SK-N-SH (cell line): ENCODE results near the gene GPR183. TPM values are rescaled to one million over a fixed set of nuclear protein-coding genes. Genes with fewer than 3 reads are reported as not detected.

ENCODE experiments used
- CTCF ChIA-PET: fragments of 300-600, 350-600 bp; formaldehyde crosslinking; extraction: SDS; loops from one replicate; lab custom pipeline; 2021; lab: Yijun Ruan, JAX
- POLR2A ChIA-PET: fragments of 350-600 bp; sonication (Branson Sonifier 250); formaldehyde crosslinking; extraction: SDS; loops from one replicate; lab custom pipeline; 2020; ENCODE audit warnings: antibody characterized with exemption, inconsistent platforms; lab: Yijun Ruan, JAX
- DNase-seq: peaks from one replicate; pipeline ENCODE4 v3.0.0; 2012
- H2AFZ ChIP-seq: fragments of 200-600 bp; sonication (generic); 2 replicates; pipeline ENCODE4 v1.8.1; 2016; ENCODE audit warnings: antibody characterized with exemption, mild to moderate bottlenecking, low read depth
- H3F3A ChIP-seq: fragments of 200-600 bp; sonication (generic); replicated peaks from 2 replicates; pipeline ENCODE3; 2016; ENCODE audit warnings: antibody characterized with exemption, mild to moderate bottlenecking; ENCODE audit not compliant: insufficient read depth
- H3K27ac ChIP-seq, 2 experiments: fragments of 200-500 bp in 1 of 2; fragments of 200-600 bp in 1 of 2; sonication (Bioruptor generic) in 1 of 2; sonication (generic), shearing (Covaris generic) in 1 of 2; 2 replicates each; pipeline versions ENCODE4 v1.5.1 to v1.6.1; 2014 to 2016; ENCODE audit warnings: low read depth in 2 of 2, inconsistent platforms in 1 of 2, low read length in 1 of 2, mild to moderate bottlenecking in 1 of 2, mixed read lengths in 1 of 2
- H3K27me3 ChIP-seq: fragments of 200-600 bp; sonication (generic), shearing (Covaris generic); 2 replicates; pipeline ENCODE4 v1.6.1; 2016; ENCODE audit warnings: mixed run types; ENCODE audit not compliant: insufficient read depth
- H3K36me3 ChIP-seq, 2 experiments: fragments of 200-500 bp in 1 of 2; fragments of 200-600 bp in 1 of 2; sonication (Bioruptor generic) in 1 of 2; sonication (generic) in 1 of 2; replicated peaks in 1 of 2; 2 replicates each; pipeline versions ENCODE3 to v1.5.1; 2014 to 2016; ENCODE audit warnings: low read length in 1 of 2, mild to moderate bottlenecking in 1 of 2; ENCODE audit not compliant: insufficient read depth in 2 of 2, control insufficient read depth in 1 of 2
- H3K4me1 ChIP-seq, 2 experiments: fragments of 200-500 bp in 1 of 2; fragments of 200-600 bp in 1 of 2; sonication (Bioruptor generic) in 1 of 2; sonication (generic), shearing (Covaris generic) in 1 of 2; 2 replicates each; pipeline versions ENCODE4 v1.5.1 to v1.6.1; 2014 to 2016; ENCODE audit warnings: low read depth in 1 of 2, low read length in 1 of 2, mixed run types in 1 of 2; ENCODE audit not compliant: insufficient read depth in 2 of 2, control insufficient read depth in 1 of 2
- H3K4me2 ChIP-seq: fragments of 200-600 bp; sonication (generic), shearing (Covaris generic); 2 replicates; pipeline ENCODE4 v1.6.1; 2017; ENCODE audit warnings: mixed run types
- H3K4me3 ChIP-seq, 2 experiments: fragments of 200-500 bp in 1 of 2; fragments of 200-600 bp in 1 of 2; sonication (Bioruptor generic) in 1 of 2; sonication (generic), shearing (Covaris generic) in 1 of 2; 2 replicates each; pipeline versions ENCODE4 v1.5.1 to v1.8.1; 2014 to 2016; ENCODE audit warnings: low read depth in 2 of 2, inconsistent platforms in 1 of 2, low read length in 1 of 2, mild to moderate bottlenecking in 1 of 2, mixed read lengths in 1 of 2, moderate library complexity in 1 of 2
- H3K79me2 ChIP-seq: fragments of 200-600 bp; sonication (generic); 2 replicates; pipeline ENCODE4 v1.8.1; 2017; ENCODE audit warnings: mild to moderate bottlenecking; ENCODE audit not compliant: insufficient read depth
- H3K9ac ChIP-seq: fragments of 200-600 bp; sonication (generic); 2 replicates; pipeline ENCODE4 v1.6.1; 2017; ENCODE audit warnings: mixed run types
- H3K9me2 ChIP-seq: fragments of 200-600 bp; sonication (generic); 2 replicates; pipeline ENCODE4 v1.6.1; 2017; ENCODE audit warnings: mixed run types
- H3K9me3 ChIP-seq: fragments of 200-600 bp; sonication (generic); 2 replicates; pipeline ENCODE4 v1.6.1; 2017; ENCODE audit warnings: mixed run types, mild to moderate bottlenecking, moderate library complexity
- H4K20me1 ChIP-seq: fragments of 200-600 bp; sonication (generic); 2 replicates; pipeline ENCODE4 v1.6.1; 2017; ENCODE audit warnings: mild to moderate bottlenecking, mixed run types; ENCODE audit not compliant: insufficient read depth
- CTCF ChIP-seq: fragments of 200-600 bp; sonication (generic); IDR thresholded peaks from 2 replicates; pipeline ENCODE4 v1.6.1; 2017; ENCODE audit warnings: antibody characterized with exemption, mild to moderate bottlenecking, moderate library complexity
- EZH2phosphoT487 ChIP-seq: fragments of 200-600 bp; sonication (generic); IDR thresholded peaks from 2 replicates; pipeline ENCODE4 v1.6.1; 2017; ENCODE audit warnings: low read depth, mixed run types, mild to moderate bottlenecking, antibody characterized with exemption, moderate library complexity, borderline replicate concordance
- FOXM1 ChIP-seq: IDR thresholded peaks from 2 replicates; pipeline ENCODE4 v1.4.0; 2012; ENCODE audit warnings: low read depth, mild to moderate bottlenecking
- IRF3 ChIP-seq: fragments of 150-350 bp; IDR thresholded peaks from 2 replicates; pipeline ENCODE4 v1.6.1; 2016; ENCODE audit warnings: mild to moderate bottlenecking, low read depth, low read length
- MXI1 ChIP-seq: IDR thresholded peaks from 2 replicates; pipeline ENCODE4 v1.6.1; 2012; ENCODE audit warnings: mild to moderate bottlenecking, low read depth, low read length, improper control_type of control experiment
- PBX3 ChIP-seq: IDR thresholded peaks from 2 replicates; pipeline ENCODE4; 2012
- RCOR1 ChIP-seq: fragments of 150-350 bp; IDR thresholded peaks from 2 replicates; pipeline ENCODE4 v1.6.1; 2017; ENCODE audit warnings: antibody characterized with exemption, low read length
- RXRA ChIP-seq: IDR thresholded peaks from 2 replicates; pipeline ENCODE4 v1.4.0; 2012; ENCODE audit warnings: low read depth, mild to moderate bottlenecking, borderline replicate concordance
- TCF12 ChIP-seq: IDR thresholded peaks from 2 replicates; pipeline ENCODE4 v1.4.0; 2012
- ZBTB33 ChIP-seq: IDR thresholded peaks from 2 replicates; pipeline ENCODE4 v1.4.0; 2012; ENCODE audit warnings: low read depth, borderline replicate concordance
- WGBS: methylation state at CpG from one replicate; pipeline ENCODE4 v1.1.6; 2017; ENCODE audit warnings: low lambda C conversion rate; 5-methylcytosine and 5-hydroxymethylcytosine counted together
- polyA plus RNA-seq, 3 experiments: library from polyadenylated mRNA; depleted of rRNA; stranded (reverse); fragments of >200 nt; gene quantifications; 2 replicates each; pipeline ENCODE4 v1.2.3, GENCODE V29; 2012

The GPR183 gene
- polyA plus RNA-seq, 1 of the 3 experiments (the other 2 are of a cell fraction), result 0.07 TPM

- Histone ChIP-seq H3K9me3 (no peaks in the 10 kb centered on the region), H3K36me3 (peaks cover 35 to 41% of the 10 kb centered on the region in 2 experiments), H3K9ac (no peak overlapping the region)
These were observed 49.9 kb downstream of the GPR183 start for GRCh38 chr13:99257291-99257690.

More at GRCh38 chr13:99257291-99257690, 49.9 kb downstream of the GPR183 start:
- Histone ChIP-seq H3F3A (no peaks in the 10 kb centered on the region), H3K9me2 (no peaks in the 10 kb centered on the region), H3K27me3 (no peaks in the 10 kb centered on the region), H3K27ac (no peak overlapping the region), H3K79me2 (no peaks in the 10 kb centered on the region; the same call in 1 of the 2 replicates), H3K4me1 (no peaks in the 10 kb centered on the region; a peak in 2 of 4 replicates), H2AFZ (no peak overlapping the region), H3K4me3 (no peak overlapping the region), H3K4me2 (no peak overlapping the region), H4K20me1 (no peaks in the 10 kb centered on the region)
- ChIA-PET CTCF (interaction anchor here (1.2 to 3.6 kb wide), 5 partner anchors 9 to 179 kb away, joined by 7 to 18 read pairs (median 9); partner anchors contain the start of gene UBAC2), POLR2A (interaction anchor here (0.6 kb wide), 1 partner anchor 79 kb away, joined by 3 read pairs; no protein-coding TSS in a partner anchor)
- DNase-seq, result no peak
- 95% methylated on average over 2 of the region's 2 CpGs for WGBS
- TF ChIP-seq ZBTB33 (no peak), RCOR1 (no peak), MXI1 (no peak), CTCF (no peak), PBX3 (no peak), IRF3 (no peak), RXRA (no peak), FOXM1 (no peak), TCF12 (no peak), EZH2phosphoT487 (no peak)
